OCI-LY3 (cell line): ENCODE data around the gene JARID2.

Experiments used
- H2AFZ ChIP-seq: fragments of 200-600, 300-600 bp; shearing (Covaris generic); 2 replicates; pipeline ENCODE4 v1.6.0; 2014; ENCODE audit warnings: antibody characterized with exemption, low read depth, low read length
- H3K27ac ChIP-seq: fragments of 200-600, 300-600 bp; sonication (generic); 2 replicates; pipeline ENCODE4 v1.5.1; 2014; ENCODE audit warnings: mild to moderate bottlenecking, low read length, moderate library complexity, mixed read lengths
- H3K27me3 ChIP-seq: fragments of 200-600, 300-600 bp; sonication (generic); 2 replicates; pipeline ENCODE4 v1.6.1; 2014; ENCODE audit warnings: low read depth, low read length, mixed read lengths
- H3K36me3 ChIP-seq: fragments of 200-600, 300-600 bp; sonication (generic); replicated peaks from 2 replicates; pipeline ENCODE3; 2014; ENCODE audit warnings: low read depth, low read length, mixed read lengths
- H3K4me1 ChIP-seq: fragments of 300-600, 200-600 bp; sonication (generic); 2 replicates; pipeline ENCODE4 v1.6.1; 2014; ENCODE audit warnings: low read length, mixed read lengths
- H3K4me2 ChIP-seq: fragments of 200-600, 300-600 bp; sonication (generic); 2 replicates; pipeline ENCODE4 v1.6.1; 2014; ENCODE audit warnings: low read length, mixed read lengths
- H3K4me3 ChIP-seq: fragments of 300-600, 200-600 bp; sonication (generic); 2 replicates; pipeline ENCODE4 v1.5.1; 2014; ENCODE audit warnings: antibody characterized with exemption, mild to moderate bottlenecking, low read length, moderate library complexity
- H3K79me2 ChIP-seq: fragments of 300-600, 200-600 bp; shearing (Covaris generic); 2 replicates; pipeline ENCODE4 v1.6.1; 2014; ENCODE audit warnings: mild to moderate bottlenecking, low read length, mixed read lengths
- H3K9ac ChIP-seq: fragments of 300-600, 200-600 bp; shearing (Covaris generic); 2 replicates; pipeline ENCODE4 v1.6.0; 2014; ENCODE audit warnings: mild to moderate bottlenecking, low read length, moderate library complexity
- H3K9me3 ChIP-seq: fragments of 200-600, 300-600 bp; shearing (Covaris generic); 2 replicates; pipeline ENCODE4 v1.6.1; 2014; ENCODE audit warnings: low read length, mixed read lengths; ENCODE audit not compliant: insufficient read depth
- H4K20me1 ChIP-seq: fragments of 200-600, 300-600 bp; sonication (generic); 2 replicates; pipeline ENCODE4 v1.6.1; 2016; ENCODE audit warnings: low read length, mixed read lengths; ENCODE audit not compliant: insufficient read depth
- CTCF ChIP-seq: fragments of 200-600, 300-600 bp; sonication (generic); IDR thresholded peaks from 2 replicates; pipeline ENCODE4 v1.5.1; 2014; ENCODE audit warnings: antibody characterized with exemption, low read length, low read depth
- EZH2phosphoT487 ChIP-seq: fragments of 200-600 bp; shearing (Covaris generic); IDR thresholded peaks from 2 replicates; pipeline ENCODE4 v1.6.1; 2018; ENCODE audit warnings: antibody characterized with exemption, mixed run types, low read depth

The JARID2 gene

GRCh38 chr6:15245361-15246216, at the start of gene JARID2:
TSS of gene JARID2 (plus strand) at chr6:15246069. CDS start at chr6:15246540, 471 bp downstream.
- Histone ChIP-seq H3K4me2 (peak within 1 kb of the TSS; percentile 87), H4K20me1 (peaks cover 18% of the 10 kb centered on the region), H3K79me2 (peaks cover 41% of the 10 kb centered on the region), H3K27me3 (no peaks in the 10 kb centered on the region), H2AFZ (peak within 1 kb of the TSS; percentile 81; the same call in 1 of the 2 replicates), H3K4me3 (peak within 1 kb of the TSS; percentile 94), H3K4me1 (peaks cover 20% of the 10 kb centered on the region), H3K9me3 (no peaks in the 10 kb centered on the region), H3K9ac (peak within 1 kb of the TSS; percentile 88), H3K36me3 (no peaks in the 10 kb centered on the region), H3K27ac (peak within 1 kb of the TSS; percentile 75)
- TF ChIP-seq EZH2phosphoT487 (no peak), CTCF (no peak)

- H3K9ac ChIP-seq, result no peak overlapping the region
- H3K27me3 ChIP-seq, result no peaks in the 10 kb centered on the region
- no peak for TF ChIP-seq EZH2phosphoT487
- no peak for TF ChIP-seq CTCF
- no peaks in the 10 kb centered on the region for H3K9me3 ChIP-seq
- H3K27ac ChIP-seq, result no peak overlapping the region
- no peak overlapping the region for H2AFZ ChIP-seq
- H3K4me1 ChIP-seq, result peaks cover 10% of the 10 kb centered on the region
- no peaks in the 10 kb centered on the region for H3K79me2 ChIP-seq
- no peak overlapping the region for H3K4me3 ChIP-seq
- H4K20me1 ChIP-seq, result no peaks in the 10 kb centered on the region
- H3K4me2 ChIP-seq, result no peak overlapping the region
- no peaks in the 10 kb centered on the region for H3K36me3 ChIP-seq
Observed at GRCh38 chr6:15200087-15200486, 45.8 kb upstream of the JARID2 start.

GRCh38 chr6:15205321-15205720, 40.5 kb upstream of the JARID2 start:
- no peak overlapping the region for H3K9ac ChIP-seq
- H3K27ac ChIP-seq, result no peak overlapping the region
- TF ChIP-seq CTCF (no peak), EZH2phosphoT487 (no peak)
- no peaks in the 10 kb centered on the region for H4K20me1 ChIP-seq
- no peaks in the 10 kb centered on the region for H3K79me2 ChIP-seq
- H3K4me3 ChIP-seq, result no peak overlapping the region
- no peaks in the 10 kb centered on the region for H3K9me3 ChIP-seq
- no peak overlapping the region for H2AFZ ChIP-seq
- H3K4me2 ChIP-seq, result no peak overlapping the region
- no peaks in the 10 kb centered on the region for H3K27me3 ChIP-seq
- H3K4me1 ChIP-seq, result no peaks in the 10 kb centered on the region
- no peaks in the 10 kb centered on the region for H3K36me3 ChIP-seq

GRCh38 chr6:15206887-15207286, 39.0 kb upstream of the JARID2 start:
- Histone ChIP-seq H3K9me3 (no peaks in the 10 kb centered on the region), H3K79me2 (no peaks in the 10 kb centered on the region), H3K4me1 (no peaks in the 10 kb centered on the region), H3K36me3 (no peaks in the 10 kb centered on the region), H2AFZ (no peak overlapping the region), H3K4me2 (no peak overlapping the region), H3K4me3 (no peak overlapping the region), H4K20me1 (no peaks in the 10 kb centered on the region), H3K27me3 (no peaks in the 10 kb centered on the region), H3K27ac (no peak overlapping the region), H3K9ac (no peak overlapping the region)
- TF ChIP-seq CTCF (no peak), EZH2phosphoT487 (no peak)
